Measurements from ENCODE around the gene PCA3.

Gene PCA3

DNA sequence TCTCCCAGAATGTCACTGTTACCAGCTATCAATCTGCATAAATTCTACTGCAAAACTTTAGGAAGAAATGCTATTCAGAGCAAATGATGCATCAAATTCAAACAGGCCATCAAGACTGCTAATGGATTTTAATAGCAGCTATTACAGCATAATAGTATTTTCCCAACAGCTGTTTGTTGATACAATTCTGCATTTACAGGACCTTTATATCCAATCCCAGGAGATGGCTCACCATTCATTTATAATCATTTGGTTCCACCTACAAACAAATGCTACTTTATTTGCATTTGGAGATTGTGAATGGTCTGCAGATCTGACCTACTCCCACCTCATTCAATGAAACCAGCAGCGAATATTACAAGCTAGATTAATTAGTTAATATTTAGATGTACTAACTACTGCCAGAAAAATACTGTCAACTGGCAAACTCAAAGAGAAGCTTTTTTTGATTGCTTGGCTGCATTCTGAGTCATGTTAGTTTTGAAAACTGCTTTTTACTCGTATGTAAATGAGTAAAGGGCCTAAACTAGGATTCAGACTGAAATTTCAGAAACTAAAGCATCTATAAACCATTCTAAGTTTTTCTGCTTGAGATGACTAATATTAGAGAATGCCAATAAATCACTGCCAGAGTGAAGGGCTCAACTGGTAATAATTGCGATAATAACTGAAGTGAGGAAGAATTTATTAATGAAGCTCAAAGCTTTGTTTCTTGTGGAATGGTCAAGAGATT, 7.1 kb upstream of the PCA3 start:
- DNase-seq (ENCODE audit: low read depth in 1 of 2, low spot score in 1 of 2): no peak

DNA sequence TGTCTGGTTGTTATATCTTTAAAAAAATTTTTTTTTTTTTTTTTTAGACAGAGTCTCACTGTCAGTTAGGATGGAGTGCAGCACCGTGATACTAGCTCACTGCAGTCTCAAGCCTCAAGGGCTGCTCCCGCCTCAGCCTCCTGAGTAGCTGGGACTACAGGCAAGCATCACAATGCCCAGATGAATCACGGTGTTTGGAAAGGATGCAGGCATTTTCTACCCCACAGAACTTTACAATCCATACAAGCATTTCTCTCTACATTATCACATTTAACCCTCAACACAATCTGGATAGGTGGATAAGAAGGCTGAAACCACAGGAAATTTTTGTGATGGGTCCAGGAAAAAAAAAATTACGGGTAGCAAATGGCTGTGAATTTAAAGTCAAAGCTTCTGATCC, 5.8 kb upstream of the PCA3 start:
- no peak for DNase-seq (ENCODE audit: low read depth in 1 of 2, low spot score in 1 of 2)

DNA sequence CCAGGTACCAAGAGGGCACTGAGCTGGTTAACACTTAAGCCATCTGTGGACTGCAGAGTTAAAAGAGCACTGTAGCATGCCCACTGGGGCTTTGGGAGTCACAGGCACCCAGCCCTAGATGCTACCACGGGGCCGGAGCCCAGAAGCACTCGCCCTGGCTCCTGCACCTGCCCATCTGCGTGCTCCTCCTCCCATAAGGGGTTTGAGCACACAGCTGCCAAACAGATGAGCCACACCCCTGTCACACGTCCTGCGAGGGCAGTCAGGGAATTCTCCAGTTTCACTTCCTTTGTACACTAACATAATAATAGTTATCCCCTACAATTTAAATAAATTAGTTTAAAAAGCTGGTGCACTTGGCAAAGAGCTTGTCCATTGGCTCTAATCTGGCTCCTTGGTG, 4.5 kb upstream of the PCA3 start:
- no peak for DNase-seq (ENCODE audit: low read depth in 1 of 2, low spot score in 1 of 2)

DNA sequence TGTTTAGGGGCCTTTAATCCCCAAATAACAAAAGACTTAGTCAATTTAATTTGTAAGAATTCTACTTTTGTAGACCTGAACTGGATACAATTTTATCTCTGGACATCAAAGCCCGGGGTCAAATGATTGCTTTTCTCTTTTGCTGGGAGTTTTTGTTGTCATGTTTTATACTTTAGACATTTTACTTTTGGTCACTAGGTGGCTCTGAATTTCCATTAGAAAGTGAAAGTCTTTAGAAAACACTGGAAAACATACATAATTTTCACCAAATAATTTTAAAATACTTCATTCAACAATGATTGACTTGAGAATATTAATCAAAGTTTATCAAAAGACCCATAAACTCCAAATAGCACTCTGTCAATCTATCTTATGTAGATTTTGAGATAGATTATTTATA, 2.8 kb upstream of the PCA3 start:
- no peak for DNase-seq (ENCODE audit: low read depth in 1 of 2, low spot score in 1 of 2)

DNA sequence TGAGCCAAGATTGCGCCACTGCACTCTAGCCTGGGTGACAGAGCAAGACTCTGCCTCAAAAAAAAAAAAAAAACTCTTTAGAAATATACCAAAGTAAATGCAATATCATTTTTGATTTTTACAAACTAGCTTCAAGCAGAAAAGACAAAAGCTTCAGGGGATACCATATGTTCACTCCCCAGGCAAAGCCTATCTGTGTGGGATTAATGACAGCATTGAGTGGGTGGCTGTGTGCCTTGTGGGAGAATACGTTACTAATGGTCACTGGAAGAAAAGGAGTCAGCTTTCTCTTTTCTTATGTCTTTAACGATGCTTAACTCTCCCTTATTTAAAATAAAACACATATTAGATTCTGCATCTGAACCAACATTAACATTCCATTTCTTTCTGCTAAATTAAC, 1.9 kb downstream of the PCA3 start:
- no peak for DNase-seq (ENCODE audit: low read depth in 1 of 2, low spot score in 1 of 2)

DNA sequence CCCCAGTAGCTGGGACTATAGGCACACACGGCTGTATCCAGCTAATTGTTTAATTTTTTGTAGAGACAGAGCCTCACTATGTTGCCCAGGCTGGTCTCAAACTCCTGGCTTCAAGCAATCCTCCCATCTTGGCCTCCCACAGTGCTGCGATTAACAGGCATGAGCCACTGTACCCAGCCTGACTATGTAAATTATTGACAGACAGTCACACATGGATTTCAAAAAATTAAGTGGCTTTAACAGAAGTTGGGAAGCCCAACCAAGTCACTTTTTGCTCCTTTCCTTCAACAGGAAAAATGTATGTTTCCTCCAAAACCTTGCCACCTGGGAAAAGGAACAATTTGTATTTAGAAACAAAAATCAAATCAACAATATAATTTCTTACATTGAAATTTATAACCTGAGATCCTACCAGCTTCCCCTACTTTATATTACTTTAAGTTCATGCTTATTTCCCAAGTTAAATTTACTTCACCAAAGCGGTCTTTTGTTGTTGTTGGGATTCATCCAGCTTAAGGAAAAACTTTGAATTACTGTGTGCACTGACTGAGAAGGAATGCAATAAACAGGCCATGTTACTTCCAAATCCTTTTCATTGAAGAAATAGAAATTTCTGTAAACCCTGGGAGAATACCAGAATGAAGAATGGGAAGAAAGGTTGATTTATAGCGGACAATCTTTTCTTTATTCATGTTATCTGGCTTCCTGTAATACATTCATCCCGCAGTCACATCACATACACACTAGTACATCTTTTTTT, 8.6 kb downstream of the PCA3 start:
- DNase-seq (ENCODE audit: low read depth in 1 of 2, low spot score in 1 of 2): no peak

DNA sequence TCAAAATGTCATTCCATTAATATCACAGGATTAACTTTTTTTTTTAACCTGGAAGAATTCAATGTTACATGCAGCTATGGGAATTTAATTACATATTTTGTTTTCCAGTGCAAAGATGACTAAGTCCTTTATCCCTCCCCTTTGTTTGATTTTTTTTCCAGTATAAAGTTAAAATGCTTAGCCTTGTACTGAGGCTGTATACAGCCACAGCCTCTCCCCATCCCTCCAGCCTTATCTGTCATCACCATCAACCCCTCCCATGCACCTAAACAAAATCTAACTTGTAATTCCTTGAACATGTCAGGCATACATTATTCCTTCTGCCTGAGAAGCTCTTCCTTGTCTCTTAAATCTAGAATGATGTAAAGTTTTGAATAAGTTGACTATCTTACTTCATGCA, 20.6 kb downstream of the PCA3 start:
- no peak for DNase-seq (ENCODE audit: low read depth in 1 of 2, low spot score in 1 of 2)

DNA sequence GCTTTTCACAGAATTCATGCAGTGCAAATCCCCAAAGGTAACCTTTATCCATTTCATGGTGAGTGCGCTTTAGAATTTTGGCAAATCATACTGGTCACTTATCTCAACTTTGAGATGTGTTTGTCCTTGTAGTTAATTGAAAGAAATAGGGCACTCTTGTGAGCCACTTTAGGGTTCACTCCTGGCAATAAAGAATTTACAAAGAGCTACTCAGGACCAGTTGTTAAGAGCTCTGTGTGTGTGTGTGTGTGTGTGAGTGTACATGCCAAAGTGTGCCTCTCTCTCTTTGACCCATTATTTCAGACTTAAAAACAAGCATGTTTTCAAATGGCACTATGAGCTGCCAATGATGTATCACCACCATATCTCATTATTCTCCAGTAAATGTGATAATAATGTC, 21.3 kb downstream of the PCA3 start:
- DNase-seq (ENCODE audit: low read depth in 1 of 2, low spot score in 1 of 2): no peak

DNA sequence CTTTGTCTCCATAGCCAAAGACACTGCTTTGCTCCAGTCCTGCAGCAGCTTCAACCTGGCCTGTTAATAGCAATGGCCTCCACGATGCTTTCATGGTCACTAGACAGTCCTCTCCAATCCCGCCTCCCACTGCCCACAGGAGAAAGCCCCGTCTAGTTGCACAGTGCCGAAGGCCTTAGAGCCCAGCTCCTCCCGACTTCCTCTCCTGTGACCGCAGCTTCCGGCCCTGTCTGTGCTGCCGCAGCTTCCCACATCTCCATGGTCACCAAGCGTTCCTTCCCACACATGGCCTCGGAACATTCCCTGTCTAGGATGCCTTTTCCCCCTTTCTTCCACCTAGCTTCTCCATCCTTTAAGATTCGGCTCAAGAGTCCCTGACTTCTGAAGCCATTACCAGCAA, 23.4 kb downstream of the PCA3 start:
- DNase-seq (ENCODE audit: low read depth in 1 of 2, low spot score in 1 of 2): no peak

DNA sequence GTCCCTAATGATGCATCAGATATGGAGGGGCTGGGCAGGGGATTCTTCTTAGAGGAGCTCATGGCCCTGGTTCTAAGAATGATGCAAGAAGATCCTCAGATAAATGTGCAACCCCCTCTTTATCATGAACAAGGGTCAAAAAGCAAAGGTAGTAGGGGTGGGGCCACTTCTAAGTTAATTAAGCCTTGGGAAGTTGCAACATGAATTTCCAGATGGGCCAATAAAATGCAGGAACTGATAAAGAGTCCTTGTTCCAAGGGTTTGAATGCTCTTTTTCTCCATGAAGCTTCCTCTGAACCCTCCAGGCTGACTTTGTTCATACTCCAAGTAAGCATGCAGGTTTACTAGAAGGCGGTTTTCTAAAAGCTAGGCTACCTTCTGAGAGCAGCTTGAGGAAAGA, 25.6 kb downstream of the PCA3 start:
- no peak for DNase-seq (ENCODE audit: low read depth in 1 of 2, low spot score in 1 of 2)

DNA sequence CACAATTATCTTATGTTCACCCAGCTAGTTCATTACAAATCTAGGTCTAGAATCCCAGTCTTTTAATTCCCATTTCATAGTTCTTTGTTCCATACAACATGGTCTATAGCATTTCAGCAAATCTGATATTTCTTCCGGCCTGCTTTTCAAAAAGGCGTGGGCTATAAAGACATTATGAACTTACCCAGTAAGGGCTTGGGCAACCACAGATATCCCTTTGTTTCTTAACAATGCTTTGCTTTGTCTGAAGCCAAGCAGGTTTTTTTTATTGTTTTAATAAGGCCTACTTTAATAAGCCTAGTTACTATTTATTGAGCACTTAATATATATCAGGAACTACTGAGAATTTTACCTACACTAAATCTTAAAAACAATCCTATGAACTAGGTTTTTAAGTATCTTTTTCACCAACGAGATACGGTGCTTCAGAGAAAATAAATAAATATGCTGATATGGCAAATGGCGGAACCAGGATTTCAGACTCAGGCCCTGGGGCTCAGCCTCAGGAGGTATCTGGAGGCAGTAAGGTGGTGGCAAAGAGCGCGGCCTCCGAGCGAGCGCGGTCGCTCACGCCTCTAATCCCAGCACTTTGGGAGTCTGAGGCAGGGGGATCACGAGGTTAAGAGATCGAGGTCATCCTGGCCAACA, 29.7 kb downstream of the PCA3 start:
- no peak for DNase-seq (ENCODE audit: low read depth in 1 of 2, low spot score in 1 of 2)

DNA sequence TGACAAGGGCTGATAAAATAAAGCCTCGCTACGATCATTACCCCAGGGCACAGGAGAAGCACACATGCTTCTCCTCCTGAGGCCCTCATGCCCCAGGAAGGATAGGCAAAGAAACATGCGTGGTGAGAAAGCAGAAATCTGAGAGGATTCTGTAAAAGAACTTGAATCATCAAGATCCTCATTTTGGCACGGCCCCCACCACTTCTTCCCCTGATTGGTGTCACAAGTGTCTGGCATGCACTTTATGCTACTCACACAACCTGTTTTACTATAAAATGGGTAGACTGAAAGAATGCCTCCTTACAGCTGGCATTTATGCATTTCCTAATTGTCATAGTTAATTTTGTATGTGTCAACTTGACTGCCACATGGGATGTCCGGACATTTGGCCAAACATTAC, 32.1 kb downstream of the PCA3 start:
- no peak for DNase-seq (ENCODE audit: low read depth in 1 of 2, low spot score in 1 of 2)

DNA sequence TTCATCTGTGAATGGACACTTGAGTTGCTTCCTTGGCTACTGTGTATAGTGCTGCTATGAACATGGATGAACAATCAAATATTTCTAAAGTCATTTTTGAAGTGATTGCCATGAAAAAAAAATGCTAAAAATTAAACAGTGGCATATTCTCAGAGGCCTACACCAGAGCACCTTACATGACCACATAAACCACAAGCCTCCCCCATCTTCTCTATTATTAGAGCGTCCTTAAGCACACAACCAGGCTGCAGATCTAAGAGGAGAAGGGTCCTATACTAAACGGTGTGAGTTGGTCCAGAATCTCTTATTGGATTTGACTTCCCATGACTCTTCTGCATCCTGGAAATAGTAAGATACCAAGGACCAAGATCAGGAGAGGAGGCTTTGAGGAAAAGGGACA, 34.3 kb downstream of the PCA3 start:
- DNase-seq (ENCODE audit: low read depth in 1 of 2, low spot score in 1 of 2): no peak

DNA sequence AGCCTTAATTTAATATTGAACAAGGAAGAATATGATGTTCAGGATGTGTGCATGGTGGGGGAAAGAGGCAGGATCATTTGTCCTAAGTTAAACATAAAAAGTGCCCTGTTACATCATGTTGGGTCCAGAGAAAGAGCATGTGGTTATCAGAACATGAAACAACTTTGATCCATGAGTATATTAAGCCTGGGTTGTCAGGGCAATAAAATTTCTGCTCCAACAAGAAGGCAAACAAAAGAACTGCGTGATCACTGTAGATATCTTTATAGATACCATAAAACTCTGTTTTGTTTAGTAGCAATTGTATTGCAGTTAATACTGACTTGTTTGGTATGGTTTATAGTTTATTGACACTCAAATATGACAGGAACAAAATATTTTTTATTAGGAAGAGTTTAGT, 35.2 kb downstream of the PCA3 start:
- DNase-seq (ENCODE audit: low read depth in 1 of 2, low spot score in 1 of 2): no peak

DNA sequence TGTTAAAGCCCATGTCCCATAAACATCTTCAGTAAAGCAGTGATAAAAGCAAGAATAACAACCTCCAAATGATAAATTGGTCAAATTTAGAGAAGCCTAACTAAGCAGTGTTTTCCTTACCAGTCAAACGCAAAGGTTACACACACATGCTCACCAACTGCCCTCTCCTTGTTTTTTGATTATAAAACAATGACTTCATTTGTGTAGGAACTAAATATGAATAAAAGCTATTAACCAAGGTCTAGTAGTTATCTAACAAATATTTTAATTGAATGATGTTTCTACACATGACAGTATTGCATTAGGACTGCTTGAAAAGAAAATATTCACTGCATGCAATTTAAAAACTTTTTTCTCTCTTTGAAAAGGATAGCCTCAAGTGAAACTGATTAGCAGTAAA, 36.7 kb downstream of the PCA3 start:
- no peak for DNase-seq (ENCODE audit: low read depth in 1 of 2, low spot score in 1 of 2)

DNA sequence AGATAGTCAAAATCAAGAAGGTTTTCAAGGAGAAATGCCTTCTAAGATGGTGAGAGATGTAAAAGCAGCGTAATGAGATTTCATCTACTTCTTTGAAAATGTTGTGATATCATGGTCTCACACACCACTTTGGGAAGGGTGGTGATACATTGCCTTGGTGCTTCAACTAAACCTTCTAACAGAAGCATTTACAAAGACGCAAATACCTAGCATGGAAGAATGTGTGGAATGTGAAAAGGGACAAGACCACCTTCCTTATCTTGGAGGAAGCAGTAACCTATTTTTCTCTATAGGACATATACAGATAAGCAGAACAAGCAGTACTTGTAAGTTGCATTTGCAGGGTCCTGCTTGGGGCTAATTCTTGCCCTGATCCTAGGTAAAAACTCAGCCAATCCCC, 38.8 kb downstream of the PCA3 start:
- no peak for DNase-seq (ENCODE audit: low read depth in 1 of 2, low spot score in 1 of 2)

DNA sequence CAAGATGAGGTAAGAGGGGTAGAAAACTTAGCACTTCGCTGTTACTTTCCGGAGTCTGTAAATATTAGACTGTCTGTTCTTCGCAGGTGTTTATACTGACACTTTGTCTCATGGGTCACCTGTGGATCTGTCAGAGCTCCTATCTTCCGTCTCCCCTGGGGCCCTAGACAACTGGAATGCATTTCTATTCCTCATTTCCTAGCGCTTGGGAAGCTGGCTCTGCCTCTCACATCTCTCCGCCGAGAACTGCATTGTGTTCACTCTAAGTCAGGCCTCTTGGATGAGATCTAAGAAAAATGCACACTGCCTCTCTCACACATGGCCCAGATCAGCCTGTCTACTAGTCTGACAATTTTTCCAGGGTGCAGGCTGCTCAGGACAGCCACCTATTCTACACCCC, 39.5 kb downstream of the PCA3 start:
- no peak for DNase-seq (ENCODE audit: low read depth in 1 of 2, low spot score in 1 of 2)

DNA sequence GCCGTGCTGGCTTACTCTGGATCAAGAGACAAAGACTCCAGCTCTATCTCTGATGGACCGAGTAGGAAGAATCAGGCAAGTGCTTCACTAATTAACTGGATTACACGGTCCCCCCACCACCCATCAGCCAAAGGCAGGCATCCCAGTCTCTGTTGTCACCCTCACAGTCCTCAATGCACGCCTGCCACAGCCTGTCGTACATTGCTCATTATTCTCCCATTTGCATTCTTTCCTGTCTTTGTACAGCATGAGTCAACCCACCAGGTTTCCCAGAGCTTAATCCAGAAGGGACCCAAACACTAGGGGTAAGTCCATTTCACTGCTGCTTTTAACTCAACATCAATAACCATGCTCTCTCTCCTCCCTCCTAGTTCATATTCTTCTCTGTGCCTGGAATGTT, 44.4 kb downstream of the PCA3 start:
- no peak for DNase-seq (ENCODE audit: low read depth in 1 of 2, low spot score in 1 of 2)

DNA sequence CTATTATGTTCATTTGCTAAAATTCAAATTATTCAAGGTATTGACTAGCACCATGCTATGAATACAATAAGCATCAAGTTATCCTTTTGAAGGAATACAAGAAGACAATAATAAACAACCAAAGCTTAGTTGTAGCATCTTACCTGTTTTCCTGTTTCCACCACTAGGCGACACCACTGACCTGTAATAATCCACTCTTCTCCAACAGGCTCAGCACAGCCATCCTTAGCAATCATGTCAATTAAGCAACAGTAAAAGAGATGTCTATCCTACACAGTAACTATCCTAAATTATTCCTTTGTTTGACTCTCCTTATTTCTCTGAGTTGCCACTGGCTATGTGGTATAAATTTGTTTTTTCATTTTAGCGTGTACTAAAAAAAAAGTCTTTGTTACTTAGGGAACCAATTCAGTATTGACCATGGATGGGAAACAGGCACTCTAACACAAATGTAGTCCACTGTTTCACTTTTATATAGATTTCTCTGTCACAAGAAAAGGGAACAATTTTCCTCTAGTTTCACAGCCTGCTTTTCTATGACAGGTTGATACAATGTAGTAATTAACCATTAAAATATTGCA, 46.2 kb downstream of the PCA3 start:
- no peak for DNase-seq (ENCODE audit: low read depth in 1 of 2, low spot score in 1 of 2)

DNA sequence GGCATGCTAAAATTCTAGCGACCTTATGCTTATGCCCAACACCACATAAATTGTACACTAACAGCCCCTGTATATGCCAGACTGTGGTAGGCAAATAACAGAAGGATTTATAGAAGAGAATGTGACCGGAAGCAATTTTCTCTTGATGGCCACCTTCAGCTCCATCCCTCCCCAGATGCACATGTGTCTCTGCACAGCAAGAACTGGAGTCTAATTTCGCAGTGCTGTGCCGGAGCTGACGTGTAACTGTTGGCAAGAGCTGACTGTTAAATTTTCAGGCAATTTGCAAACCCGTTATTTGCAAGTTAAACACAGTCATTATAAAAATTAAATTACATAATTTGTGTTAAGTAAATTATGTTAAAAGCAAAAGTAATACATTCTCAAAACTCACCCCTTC, 48.4 kb downstream of the PCA3 start:
- no peak for DNase-seq (ENCODE audit: low read depth in 1 of 2, low spot score in 1 of 2)

DNA sequence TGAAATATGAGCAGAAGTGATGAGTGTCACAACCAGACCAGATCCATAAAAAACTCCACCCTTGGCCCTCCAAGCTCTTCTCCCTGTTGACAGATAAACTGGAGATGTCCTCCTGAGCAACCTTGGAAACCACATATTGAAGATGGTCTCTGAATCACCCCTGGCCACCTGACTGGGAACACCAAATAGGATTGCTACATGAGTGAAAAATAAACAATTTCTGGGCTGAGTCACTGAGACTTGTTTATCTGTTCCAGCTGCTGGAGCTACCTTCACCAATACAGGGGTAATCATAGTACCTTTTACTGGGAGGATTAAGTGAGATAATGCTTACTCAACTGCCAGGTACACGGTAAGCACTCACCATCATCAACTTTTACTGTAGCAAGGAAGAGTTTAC, 53.3 kb downstream of the PCA3 start:
- DNase-seq (ENCODE audit: low read depth in 1 of 2, low spot score in 1 of 2): no peak

DNA sequence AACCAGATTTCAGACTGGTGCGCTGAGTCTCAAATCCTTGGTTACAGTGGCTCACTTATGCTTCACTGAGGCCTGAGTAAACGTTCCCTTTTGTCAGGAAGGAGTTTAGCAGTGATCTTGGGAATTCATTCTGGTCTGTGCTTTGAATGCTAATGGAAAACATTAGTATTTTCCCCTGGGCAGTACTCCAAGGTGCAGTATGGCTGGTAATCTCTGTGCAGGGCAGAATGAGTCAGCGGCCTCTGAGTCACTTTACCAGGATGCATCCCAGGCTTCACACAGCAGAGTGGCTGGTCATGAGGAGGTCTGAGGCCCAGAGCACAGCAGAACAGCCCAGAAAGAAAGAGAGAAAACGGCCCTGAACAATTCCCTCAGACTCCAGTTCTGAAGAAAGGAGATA, 54.0 kb downstream of the PCA3 start:
- no peak for DNase-seq (ENCODE audit: low read depth in 1 of 2, low spot score in 1 of 2)

All from stimulated activated CD4-positive, alpha-beta T cell treated with anti-CD3 and anti-CD28 coated beads, Interleukin-15, amount 100 ng/mL, for 1 hour (primary cell).